Activated CD4-positive, alpha-beta T cell treated with anti-CD3 and anti-CD28 coated beads for 36 hours (primary cell): ENCODE data around the gene NFATC2. TPM values are rescaled to one million over a fixed set of nuclear protein-coding genes. Genes with fewer than 3 reads are reported as not detected.

Experiments
- ATAC-seq: fragments of 200-7000 bp; cut with Tn5 transposase; one replicate; pipeline ENCODE4 v1.10.0; 2021; ENCODE audit warnings: mild to moderate bottlenecking, moderate library complexity
- CTCF ChIA-PET: fragments of 350-600 bp; sonication (Branson Sonifier 250); formaldehyde crosslinking; loops from one replicate; lab custom pipeline; 2021; ENCODE audit warnings: antibody characterized with exemption; lab: Charles Lee
- POLR2A ChIA-PET: fragments of 350-600 bp; sonication (Branson Sonifier 250); formaldehyde crosslinking; loops from one replicate; lab custom pipeline; 2021; ENCODE audit warnings: antibody characterized with exemption, inconsistent platforms; lab: Charles Lee
- DNase-seq: peaks from one replicate; pipeline ENCODE4 v3.0.0-alpha.2; 2020
- H3K27ac Mint-ChIP-seq: one replicate; pipeline ENCODE4 v1.8.0; 2021; ENCODE audit warnings: mixed read lengths
- H3K27me3 Mint-ChIP-seq: one replicate; pipeline ENCODE4 v1.8.0; 2021; ENCODE audit warnings: mixed read lengths
- H3K36me3 Mint-ChIP-seq: one replicate; pipeline ENCODE4 v1.8.0; 2021; ENCODE audit warnings: low read depth, mixed read lengths
- H3K4me1 Mint-ChIP-seq: one replicate; pipeline ENCODE4 v1.8.0; 2021; ENCODE audit warnings: mixed read lengths
- H3K4me3 Mint-ChIP-seq: one replicate; pipeline ENCODE4 v1.8.0; 2021; ENCODE audit warnings: mild to moderate bottlenecking, moderate library complexity, mixed read lengths
- H3K9me3 Mint-ChIP-seq: one replicate; pipeline ENCODE4 v1.8.0; 2021; ENCODE audit warnings: low read depth, mixed read lengths
- intact Hi-C, 2 experiments: fragments of 100-400 bp; cut with DNase I in 1 of 2; cut with micrococcal nuclease in 1 of 2; formaldehyde crosslinking; loops; one replicate each; pipeline versions ENCODE4 v1.14.2 to v1.15.1; 2022 to 2024; cut with DNase I, micrococcal nuclease
- total RNA-seq, 2 experiments: library from RNA; stranded (reverse); gene quantifications; one replicate each; pipeline ENCODE4 v1.2.3, GENCODE V29; 2021

NFATC2 gene
- total RNA-seq, 2 experiments from 2014 or later: 38.5 to 49.8 TPM

DNA sequence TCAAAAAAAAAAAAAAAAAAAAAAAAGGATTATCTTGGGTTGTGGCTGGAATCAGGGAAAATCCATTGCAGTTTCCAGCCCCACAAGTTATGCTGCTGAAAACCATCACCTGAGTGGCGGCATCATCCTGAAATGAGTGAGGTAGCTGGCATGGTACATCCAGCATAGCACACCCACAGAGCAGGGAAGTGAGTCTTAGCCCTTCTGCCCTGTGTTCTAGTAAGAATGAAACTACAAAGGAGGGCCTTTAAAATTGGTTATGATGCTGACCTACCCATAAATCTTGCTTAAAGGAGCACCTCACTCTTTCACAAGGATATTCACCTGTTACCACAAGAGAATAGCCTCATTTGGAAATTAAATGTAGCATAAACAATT lies 119.2 kb downstream of the NFATC2 start:
- POLR2A ChIA-PET: interaction anchor here (0.6 to 1.9 kb wide), 2 partner anchors 18 to 23 kb away, joined by 4 to 11 read pairs; no protein-coding TSS in a partner anchor
- peak; percentile 77 for ATAC-seq
- H3K4me3 Mint-ChIP-seq: no peak overlapping the region
- H3K36me3 Mint-ChIP-seq: peaks cover 66% of the 10 kb centered on the region
- no peaks in the 10 kb centered on the region for H3K27me3 Mint-ChIP-seq
- H3K27ac Mint-ChIP-seq: peak overlapping the region; percentile 92
- H3K9me3 Mint-ChIP-seq: no peaks in the 10 kb centered on the region
- intact Hi-C loops: loop anchor here (2.0 to 5.0 kb wide), 3 partner anchors 36 to 361 kb away; no protein-coding TSS in a partner anchor
- DNase-seq: peak; percentile 71
- H3K4me1 Mint-ChIP-seq: peaks cover 84% of the 10 kb centered on the region
- CTCF ChIA-PET: interaction anchor here (0.8 to 1.9 kb wide), 3 partner anchors 18 to 171 kb away, joined by 3 to 6 read pairs (median 5); no protein-coding TSS in a partner anchor

DNA sequence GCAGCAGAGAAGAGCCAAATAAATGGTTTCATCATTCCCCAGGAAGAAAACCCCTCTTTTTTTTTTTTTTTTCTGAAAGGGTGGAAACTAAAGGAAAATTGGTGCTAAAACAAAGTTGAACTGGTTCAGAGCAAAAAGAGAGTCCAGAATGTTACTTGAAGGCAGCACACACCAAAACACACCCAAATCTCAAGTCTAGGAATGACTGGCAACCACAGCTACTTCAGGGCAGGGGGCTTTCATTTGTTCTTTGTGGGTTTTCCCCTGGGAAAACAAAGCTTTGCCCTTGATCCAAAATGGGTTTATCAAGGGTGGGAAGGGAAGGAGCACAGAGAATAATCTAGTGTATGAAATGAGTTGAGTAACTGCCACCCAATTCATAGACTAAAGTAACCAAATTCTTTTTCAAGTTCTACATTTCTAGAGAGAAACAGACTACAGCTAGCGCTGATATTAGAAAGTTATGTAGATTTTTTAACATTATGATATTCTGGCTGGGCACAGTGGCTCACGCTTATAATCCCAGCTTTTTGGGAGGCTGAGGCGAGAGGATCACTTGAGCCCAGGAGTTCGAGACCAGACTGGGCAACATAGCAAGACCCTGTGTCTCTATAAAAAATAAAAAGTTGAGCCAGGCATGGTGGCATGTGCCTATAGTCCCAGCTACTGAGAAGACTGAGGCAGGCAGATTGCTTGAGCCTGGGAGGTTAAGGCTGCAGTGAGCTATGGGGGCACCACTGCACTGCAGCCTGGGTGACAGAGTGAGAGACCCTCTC lies 119.8 kb downstream of the NFATC2 start:
- Mint-ChIP-seq H3K27ac (peak overlapping the region; percentile 70), H3K36me3 (peaks cover 64% of the 10 kb centered on the region), H3K4me3 (no peak overlapping the region), H3K27me3 (no peaks in the 10 kb centered on the region), H3K4me1 (peaks cover 84% of the 10 kb centered on the region), H3K9me3 (no peaks in the 10 kb centered on the region)
- ATAC-seq (no peak), DNase-seq (no peak)
- CTCF ChIA-PET: interaction anchor here (0.7 to 1.9 kb wide), 5 partner anchors 9 to 172 kb away, joined by 3 to 6 read pairs (median 4); no protein-coding TSS in a partner anchor
- intact Hi-C loops: loop anchor here (1.0 to 5.0 kb wide), 4 partner anchors 17 to 360 kb away; no protein-coding TSS in a partner anchor
- POLR2A ChIA-PET: interaction anchor here (1.9 kb wide), 1 partner anchor 18 kb away, joined by 11 read pairs; no protein-coding TSS in a partner anchor

DNA sequence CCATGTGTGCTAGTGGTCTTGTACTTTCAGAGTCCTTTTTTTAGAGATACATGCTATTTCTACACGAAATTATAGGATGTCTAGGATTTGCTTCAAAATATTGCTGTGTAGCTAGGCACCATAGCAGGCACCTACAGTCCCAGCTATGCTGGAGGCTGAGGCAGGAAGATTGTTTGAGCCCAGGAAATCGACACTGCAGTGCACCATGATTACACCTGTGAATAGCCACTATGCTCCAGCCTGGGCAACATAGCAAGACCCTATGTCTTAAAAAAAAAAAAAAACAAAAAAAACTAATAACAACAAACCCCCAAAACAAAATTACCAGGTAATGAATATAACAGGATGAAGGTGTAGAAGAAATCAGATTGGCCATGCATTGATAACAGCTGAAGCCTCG lies 121.7 kb downstream of the NFATC2 start:
- no peak for ATAC-seq
- intact Hi-C loops: loop anchor here (5.0 kb wide), 2 partner anchors 41 to 359 kb away; no protein-coding TSS in a partner anchor
- no peak overlapping the region for H3K4me3 Mint-ChIP-seq
- H3K4me1 Mint-ChIP-seq: peaks cover 82% of the 10 kb centered on the region
- no peak overlapping the region for H3K27ac Mint-ChIP-seq
- peaks cover 65% of the 10 kb centered on the region for H3K36me3 Mint-ChIP-seq
- no peaks in the 10 kb centered on the region for H3K9me3 Mint-ChIP-seq
- no peaks in the 10 kb centered on the region for H3K27me3 Mint-ChIP-seq
- no peak for DNase-seq
- POLR2A ChIA-PET: no interaction called here
- CTCF ChIA-PET: no interaction called here

DNA sequence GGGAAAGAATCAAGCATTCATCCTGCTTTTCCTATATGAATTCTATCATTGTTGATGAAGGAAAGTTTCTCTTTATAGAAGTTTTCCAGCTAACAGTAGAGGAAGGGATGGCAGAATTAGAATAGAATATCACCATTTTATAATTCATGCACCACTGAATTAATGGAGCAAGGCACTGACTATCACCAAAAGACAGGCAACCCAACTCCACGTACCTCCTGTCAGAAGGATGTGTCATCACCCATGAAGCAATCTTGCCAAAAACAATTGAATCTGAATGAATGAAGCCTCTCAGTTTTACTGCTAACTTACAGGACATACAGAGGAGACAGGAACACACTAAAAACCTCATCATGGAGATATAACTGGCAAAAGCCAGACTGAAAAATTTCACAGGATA lies 122.4 kb downstream of the NFATC2 start:
- no peak overlapping the region for H3K4me3 Mint-ChIP-seq
- no peaks in the 10 kb centered on the region for H3K27me3 Mint-ChIP-seq
- ChIA-PET CTCF (no interaction called here), POLR2A (no interaction called here)
- H3K4me1 Mint-ChIP-seq: peaks cover 81% of the 10 kb centered on the region
- H3K27ac Mint-ChIP-seq: peak overlapping the region; percentile 79
- H3K36me3 Mint-ChIP-seq: peaks cover 69% of the 10 kb centered on the region
- H3K9me3 Mint-ChIP-seq: no peaks in the 10 kb centered on the region
- no peak for DNase-seq
- intact Hi-C loops: loop anchor here (5.0 kb wide), 2 partner anchors 42 to 358 kb away; no protein-coding TSS in a partner anchor
- ATAC-seq: peak; percentile 16

DNA sequence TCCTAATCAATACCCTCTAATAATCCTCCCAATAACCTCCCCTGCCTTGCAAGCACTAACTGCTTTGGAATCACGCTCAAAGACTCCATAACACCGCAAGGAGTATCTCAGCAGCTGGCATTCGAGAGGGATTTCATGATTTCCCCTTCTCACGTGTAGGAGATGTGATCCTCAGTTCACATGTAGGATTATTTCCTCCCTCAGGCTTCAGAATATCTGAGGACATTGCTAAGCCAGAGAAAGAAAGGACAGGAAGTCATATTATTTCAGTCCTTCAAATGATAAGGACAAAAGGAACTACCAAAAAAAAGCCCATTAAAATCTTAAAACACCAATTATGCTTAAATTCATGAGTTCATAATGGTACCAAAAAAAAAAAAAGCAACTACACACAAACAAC lies 122.9 kb downstream of the NFATC2 start:
- ATAC-seq (no peak), DNase-seq (no peak)
- no peaks in the 10 kb centered on the region for H3K9me3 Mint-ChIP-seq
- peaks cover 82% of the 10 kb centered on the region for H3K4me1 Mint-ChIP-seq
- H3K36me3 Mint-ChIP-seq: peaks cover 66% of the 10 kb centered on the region
- CTCF ChIA-PET: no interaction called here
- H3K4me3 Mint-ChIP-seq: no peak overlapping the region
- H3K27ac Mint-ChIP-seq: peak overlapping the region; percentile 5
- intact Hi-C loops: loop anchor here (5.0 kb wide), 2 partner anchors 43 to 357 kb away; no protein-coding TSS in a partner anchor
- no peaks in the 10 kb centered on the region for H3K27me3 Mint-ChIP-seq
- POLR2A ChIA-PET: interaction anchor here (0.5 kb wide), 1 partner anchor 55 kb away, joined by 3 read pairs; no protein-coding TSS in a partner anchor

DNA sequence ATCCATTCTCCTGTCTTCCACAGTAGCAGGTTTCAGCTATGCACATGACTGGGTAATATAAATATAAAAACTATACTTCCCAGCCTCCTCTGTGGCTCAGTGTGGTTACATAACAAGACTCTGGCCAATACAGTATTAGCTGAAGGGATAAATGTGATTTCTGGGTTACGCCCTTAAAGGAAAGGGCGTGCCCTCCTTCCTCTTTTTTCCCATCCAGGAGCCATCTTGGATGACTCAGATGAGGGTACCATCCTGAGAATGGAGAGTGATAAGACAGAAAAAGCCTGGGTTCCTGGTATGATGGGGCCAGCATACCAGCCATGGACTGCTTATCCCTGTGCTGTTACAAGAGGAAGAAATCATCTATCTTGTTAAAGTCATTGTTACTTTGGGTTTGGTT lies 123.3 kb downstream of the NFATC2 start:
- no peaks in the 10 kb centered on the region for H3K9me3 Mint-ChIP-seq
- DNase-seq (no peak), ATAC-seq (no peak)
- CTCF ChIA-PET: no interaction called here
- H3K27ac Mint-ChIP-seq: peak overlapping the region; percentile 5
- POLR2A ChIA-PET: interaction anchor here (0.5 kb wide), 1 partner anchor 56 kb away, joined by 3 read pairs; no protein-coding TSS in a partner anchor
- peaks cover 82% of the 10 kb centered on the region for H3K4me1 Mint-ChIP-seq
- peaks cover 65% of the 10 kb centered on the region for H3K36me3 Mint-ChIP-seq
- no peak overlapping the region for H3K4me3 Mint-ChIP-seq
- intact Hi-C loops: no loop called here
- H3K27me3 Mint-ChIP-seq: no peaks in the 10 kb centered on the region

DNA sequence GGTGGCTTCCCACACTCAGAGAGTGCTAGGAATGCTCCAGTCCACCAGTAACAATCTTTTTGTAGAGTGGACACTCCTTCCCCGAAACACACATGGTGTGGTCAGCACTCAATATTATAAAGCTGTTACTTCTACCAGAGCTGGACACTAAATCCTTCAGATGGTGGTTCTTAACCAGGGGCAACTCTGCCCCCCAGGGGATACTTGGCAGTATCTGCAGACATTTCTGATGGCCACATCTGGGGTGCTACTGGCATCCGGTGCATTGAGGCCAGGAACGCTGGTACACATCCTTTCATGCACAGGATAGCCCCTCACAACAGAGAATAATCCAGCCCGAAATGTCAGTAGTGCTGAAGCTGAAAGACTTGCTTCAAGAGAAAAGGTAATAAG lies 124.4 kb downstream of the NFATC2 start:
- POLR2A ChIA-PET: interaction anchor here (1.5 kb wide), 1 partner anchor 13 kb away, joined by 4 read pairs; no protein-coding TSS in a partner anchor
- CTCF ChIA-PET: interaction anchor here (0.7 to 1.9 kb wide), 2 partner anchors 45 to 94 kb away, joined by 3 to 4 read pairs; no protein-coding TSS in a partner anchor
- no peak overlapping the region for H3K4me3 Mint-ChIP-seq
- H3K4me1 Mint-ChIP-seq: peaks cover 80% of the 10 kb centered on the region
- no peak for ATAC-seq
- no peaks in the 10 kb centered on the region for H3K9me3 Mint-ChIP-seq
- H3K36me3 Mint-ChIP-seq: peaks cover 61% of the 10 kb centered on the region
- H3K27me3 Mint-ChIP-seq: no peaks in the 10 kb centered on the region
- no peak for DNase-seq
- intact Hi-C loops: no loop called here
- no peak overlapping the region for H3K27ac Mint-ChIP-seq

DNA sequence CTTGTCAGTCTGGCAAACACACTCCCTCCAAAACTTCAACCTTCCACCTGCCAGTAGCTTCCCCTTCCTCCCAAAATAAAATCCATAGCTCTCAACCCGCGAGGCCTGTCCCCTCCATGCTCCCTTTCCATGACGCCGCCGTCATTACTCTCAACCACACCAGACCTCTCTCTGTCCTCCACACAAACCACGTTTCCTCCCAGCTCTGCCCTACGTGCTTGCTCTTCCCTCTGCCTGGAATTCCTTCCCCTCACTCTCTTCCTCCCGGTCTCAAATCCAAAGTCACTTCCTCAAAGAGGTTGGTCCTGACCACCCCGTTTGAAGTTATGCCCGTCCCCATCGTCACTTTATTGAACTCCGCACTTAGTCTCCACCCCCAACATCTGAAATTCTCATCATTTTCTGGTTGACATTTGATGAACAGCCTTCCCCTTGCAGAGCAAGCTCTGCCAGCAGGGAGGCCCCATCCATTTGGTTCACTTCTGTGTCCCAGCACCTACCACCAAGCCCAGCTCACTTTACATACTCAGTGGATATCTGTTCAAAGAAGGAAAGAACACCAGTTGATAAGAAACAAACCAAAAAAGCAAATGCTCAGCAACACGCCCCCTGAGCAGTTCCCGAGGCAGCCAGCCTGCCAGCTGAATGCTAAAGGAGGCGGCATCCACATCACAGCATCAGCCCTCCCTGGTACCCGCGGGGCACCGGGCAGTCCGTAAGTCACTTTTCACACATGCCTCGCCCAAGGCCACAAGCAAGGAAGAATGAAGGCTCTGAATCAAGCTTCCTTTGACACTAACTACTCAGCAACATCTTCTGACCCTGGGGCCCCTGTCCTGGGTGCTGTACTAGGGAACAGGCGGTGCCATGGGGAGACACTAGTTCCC lies 125.0 kb downstream of the NFATC2 start:
- H3K4me1 Mint-ChIP-seq: peaks cover 80% of the 10 kb centered on the region
- intact Hi-C loops: no loop called here
- POLR2A ChIA-PET: interaction anchor here (0.6 to 1.5 kb wide), 2 partner anchors 12 to 44 kb away, joined by 3 to 4 read pairs; no protein-coding TSS in a partner anchor
- peak overlapping the region; percentile 3 for H3K4me3 Mint-ChIP-seq
- peaks cover 60% of the 10 kb centered on the region for H3K36me3 Mint-ChIP-seq
- ATAC-seq: peak; percentile 3
- CTCF ChIA-PET: interaction anchor here (0.6 to 1.9 kb wide), 3 partner anchors 45 to 306 kb away, joined by 3 to 4 read pairs (median 3); no protein-coding TSS in a partner anchor
- H3K27ac Mint-ChIP-seq: peak overlapping the region; percentile 69
- no peaks in the 10 kb centered on the region for H3K27me3 Mint-ChIP-seq
- DNase-seq: peak; percentile 26
- no peaks in the 10 kb centered on the region for H3K9me3 Mint-ChIP-seq

DNA sequence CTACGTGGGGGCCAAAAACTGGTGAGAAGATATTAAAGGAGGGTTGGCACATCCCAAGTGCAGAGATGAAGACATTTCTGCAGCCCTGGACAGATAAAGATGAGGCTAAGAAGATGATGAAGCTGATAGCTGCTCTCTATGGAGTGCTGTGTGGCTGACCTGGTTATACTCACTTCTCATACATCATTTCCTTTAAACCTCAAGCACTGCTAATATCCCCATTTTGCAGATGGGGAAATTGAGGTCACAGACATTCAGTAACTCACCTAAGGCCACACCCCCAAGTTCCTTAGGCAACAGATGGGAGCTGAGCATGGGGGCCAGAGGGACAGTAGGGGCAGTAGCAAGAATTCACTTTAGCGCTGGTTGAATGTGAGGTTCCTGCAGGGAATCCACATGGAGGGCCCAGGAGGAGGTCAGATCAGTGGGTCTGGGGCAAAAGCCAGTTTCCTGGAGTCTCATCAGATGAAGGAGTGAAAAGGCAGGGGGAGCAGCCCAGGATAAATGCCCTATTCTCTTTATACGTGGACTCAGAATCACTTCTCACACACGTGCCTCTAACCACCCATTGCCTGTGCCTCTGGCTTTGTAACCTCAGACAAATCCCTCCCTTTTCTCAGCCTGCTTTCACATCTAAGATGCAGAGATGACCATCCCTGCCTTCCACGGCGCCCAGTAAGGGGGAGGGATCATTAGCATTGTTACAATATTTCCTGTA lies 125.8 kb downstream of the NFATC2 start:
- no peaks in the 10 kb centered on the region for H3K27me3 Mint-ChIP-seq
- no peaks in the 10 kb centered on the region for H3K9me3 Mint-ChIP-seq
- CTCF ChIA-PET: interaction anchor here (0.6 to 1.9 kb wide), 6 partner anchors 9 to 307 kb away, joined by 3 to 4 read pairs (median 3); no protein-coding TSS in a partner anchor
- no peak overlapping the region for H3K4me3 Mint-ChIP-seq
- H3K4me1 Mint-ChIP-seq: peaks cover 78% of the 10 kb centered on the region
- POLR2A ChIA-PET: interaction anchor here (0.6 kb wide), 1 partner anchor 905 kb away, joined by 3 read pairs; no protein-coding TSS in a partner anchor
- ATAC-seq (peak; percentile 17), DNase-seq (no peak)
- peaks cover 55% of the 10 kb centered on the region for H3K36me3 Mint-ChIP-seq
- peak overlapping the region; percentile 69 for H3K27ac Mint-ChIP-seq
- intact Hi-C loops: no loop called here

DNA sequence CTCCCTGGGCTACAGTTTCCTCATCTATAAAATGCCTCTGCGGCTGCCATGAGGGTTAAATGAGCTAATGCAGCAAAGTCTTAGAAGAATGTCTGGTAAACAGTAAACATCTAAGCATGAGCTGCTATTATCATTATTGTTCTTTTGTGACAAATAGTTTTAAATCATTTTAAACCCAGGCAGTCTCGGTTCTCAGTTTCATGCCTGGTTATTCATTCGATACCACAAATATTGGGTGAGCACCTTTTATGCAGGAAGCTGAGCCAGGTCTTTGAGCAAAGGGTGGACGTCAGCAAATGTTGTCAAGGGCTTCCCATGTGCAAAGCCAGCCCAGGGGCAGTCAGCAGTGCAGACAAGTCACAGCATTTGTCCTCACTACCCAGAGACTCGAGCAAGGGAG lies 128.7 kb downstream of the NFATC2 start:
- Mint-ChIP-seq H3K4me1 (peaks cover 75% of the 10 kb centered on the region), H3K4me3 (no peak overlapping the region), H3K27me3 (no peaks in the 10 kb centered on the region), H3K9me3 (no peaks in the 10 kb centered on the region), H3K36me3 (peaks cover 56% of the 10 kb centered on the region), H3K27ac (peak overlapping the region; percentile 63)
- POLR2A ChIA-PET: interaction anchor here (0.6 to 0.9 kb wide), 2 partner anchors 9 to 44 kb away, joined by 3 read pairs; no protein-coding TSS in a partner anchor
- intact Hi-C loops: no loop called here
- CTCF ChIA-PET: interaction anchor here (0.9 to 1.0 kb wide), 2 partner anchors 9 to 182 kb away, joined by 3 to 4 read pairs; no protein-coding TSS in a partner anchor
- DNase-seq (no peak), ATAC-seq (peak; percentile 32)
